Endodermal cell (in vitro differentiated cells): ENCODE results near the gene RALGPS1. TPM values are rescaled to one million over a fixed set of nuclear protein-coding genes. Genes with fewer than 3 reads are reported as not detected.

Experiments
- DNase-seq: peaks from one replicate; pipeline ENCODE4 v3.0.0-alpha.2; 2017
- H3K27ac ChIP-seq: 2 replicates; pipeline ENCODE4 v1.5.1; 2013; ENCODE audit warnings: mild to moderate bottlenecking, low read depth, low read length, moderate library complexity
- H3K27me3 ChIP-seq: 2 replicates; pipeline ENCODE4 v1.6.1; 2013; ENCODE audit warnings: mild to moderate bottlenecking, low read length, moderate library complexity; ENCODE audit not compliant: insufficient read depth, control insufficient read depth, poor library complexity, severe bottlenecking
- H3K36me3 ChIP-seq: 2 replicates; pipeline ENCODE4 v1.7.0; 2013; ENCODE audit warnings: mild to moderate bottlenecking, low read length, moderate library complexity; ENCODE audit not compliant: control insufficient read depth, insufficient read depth
- H3K4me1 ChIP-seq: one replicate; pipeline ENCODE4 v1.7.0; 2013; ENCODE audit warnings: low read length; ENCODE audit not compliant: control insufficient read depth, insufficient read depth
- H3K4me3 ChIP-seq: 2 replicates; pipeline ENCODE4 v1.5.1; 2013; ENCODE audit warnings: mild to moderate bottlenecking, low read length, moderate library complexity
- H3K9ac ChIP-seq: 2 replicates; pipeline ENCODE4 v1.6.1; 2013; ENCODE audit warnings: mild to moderate bottlenecking, low read length, moderate library complexity; ENCODE audit not compliant: poor library complexity, severe bottlenecking; ENCODE audit errors: extremely low read depth
- H3K9me3 ChIP-seq: 2 replicates; pipeline ENCODE4 v1.6.1; 2013; ENCODE audit warnings: mild to moderate bottlenecking, low read length, moderate library complexity; ENCODE audit not compliant: control insufficient read depth
- H3K27ac Mint-ChIP-seq: 2 replicates; pipeline ENCODE4 v1.8.0; 2020; ENCODE audit warnings: mixed read lengths
- H3K27me3 Mint-ChIP-seq: 2 replicates; pipeline ENCODE4 v1.8.0; 2021; ENCODE audit warnings: mild to moderate bottlenecking, mixed read lengths; ENCODE audit not compliant: insufficient read depth
- H3K36me3 Mint-ChIP-seq: 2 replicates; pipeline ENCODE4 v1.8.0; 2020; ENCODE audit warnings: low read depth, mixed read lengths
- H3K4me1 Mint-ChIP-seq: 2 replicates; pipeline ENCODE4 v1.8.0; 2020; ENCODE audit warnings: mixed read lengths
- H3K4me3 Mint-ChIP-seq: 2 replicates; pipeline ENCODE4 v1.8.0; 2020; ENCODE audit warnings: mild to moderate bottlenecking, moderate library complexity, mixed read lengths
- H3K9me3 Mint-ChIP-seq: 2 replicates; pipeline ENCODE4 v1.8.0; 2020; ENCODE audit warnings: mild to moderate bottlenecking, mixed read lengths
- WGBS, 2 experiments: methylation state at CpG; one replicate each; pipeline versions ENCODE4 v1.1.5 to v1.1.7; 2013; ENCODE audit warnings: missing lambda C conversion rate in 2 of 2, mixed read lengths in 1 of 2; ENCODE audit not compliant: insufficient coverage in 1 of 2, insufficient read length in 1 of 2; 5-methylcytosine and 5-hydroxymethylcytosine counted together
- total RNA-seq, 2 donors: library from RNA; stranded (reverse); fragmentation: NEBNext Ultra II Directional in 1 of 2; extraction: Animal tissue kit (Norgen Biotek cat#: 25700) in 1 of 2; gene quantifications; 2 replicates in 1 of 2; 3 replicates in 1 of 2; pipeline ENCODE4 v1.2.1, GENCODE V29; 2021
- TF ChIP-seq, protein P1 (sequence below): fragments of 200-600 bp; sonication (generic); conservative IDR thresholded peaks from 2 replicates; pipeline ENCODE4 v1.5.0; 2021; ENCODE audit warnings: antibody characterized with exemption, mild to moderate bottlenecking

The RALGPS1 gene
- total RNA-seq, 2 donors from 2014 or later: 23.3 to 25.0 TPM

DNA sequence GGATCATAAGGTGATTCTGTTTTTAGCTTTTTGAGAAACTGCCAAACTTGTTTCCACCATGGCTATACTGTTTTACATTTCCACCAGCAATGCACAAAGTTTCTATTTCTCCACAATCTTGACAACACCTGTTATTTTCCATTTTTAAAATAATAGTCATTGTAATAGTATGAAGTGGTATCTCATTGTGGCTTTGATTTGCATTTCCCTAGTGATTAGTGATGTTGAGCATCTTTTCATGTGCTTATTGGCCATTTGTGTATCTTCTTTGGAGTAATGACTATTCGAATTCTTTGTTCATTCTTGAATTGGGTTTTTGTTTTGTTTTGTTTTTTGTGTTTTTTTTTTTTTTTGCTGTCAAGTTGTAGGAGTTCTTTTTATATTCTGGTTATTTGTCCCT lies 354.9 kb downstream of the RALGPS1 start:
- Histone ChIP-seq H3K27ac (no peak overlapping the region), H3K4me1 (no peaks in the 10 kb centered on the region), H3K27me3 (no peaks in the 10 kb centered on the region), H3K9ac (no peak overlapping the region), H3K4me3 (no peak overlapping the region), H3K9me3 (no peaks in the 10 kb centered on the region), H3K36me3 (no peaks in the 10 kb centered on the region)
- Mint-ChIP-seq H3K9me3 (no peaks in the 10 kb centered on the region), H3K27ac (no peak overlapping the region), H3K4me1 (no peaks in the 10 kb centered on the region), H3K4me3 (no peak overlapping the region), H3K27me3 (no peaks in the 10 kb centered on the region), H3K36me3 (no peaks in the 10 kb centered on the region)
- TF ChIP-seq, protein P1, sequence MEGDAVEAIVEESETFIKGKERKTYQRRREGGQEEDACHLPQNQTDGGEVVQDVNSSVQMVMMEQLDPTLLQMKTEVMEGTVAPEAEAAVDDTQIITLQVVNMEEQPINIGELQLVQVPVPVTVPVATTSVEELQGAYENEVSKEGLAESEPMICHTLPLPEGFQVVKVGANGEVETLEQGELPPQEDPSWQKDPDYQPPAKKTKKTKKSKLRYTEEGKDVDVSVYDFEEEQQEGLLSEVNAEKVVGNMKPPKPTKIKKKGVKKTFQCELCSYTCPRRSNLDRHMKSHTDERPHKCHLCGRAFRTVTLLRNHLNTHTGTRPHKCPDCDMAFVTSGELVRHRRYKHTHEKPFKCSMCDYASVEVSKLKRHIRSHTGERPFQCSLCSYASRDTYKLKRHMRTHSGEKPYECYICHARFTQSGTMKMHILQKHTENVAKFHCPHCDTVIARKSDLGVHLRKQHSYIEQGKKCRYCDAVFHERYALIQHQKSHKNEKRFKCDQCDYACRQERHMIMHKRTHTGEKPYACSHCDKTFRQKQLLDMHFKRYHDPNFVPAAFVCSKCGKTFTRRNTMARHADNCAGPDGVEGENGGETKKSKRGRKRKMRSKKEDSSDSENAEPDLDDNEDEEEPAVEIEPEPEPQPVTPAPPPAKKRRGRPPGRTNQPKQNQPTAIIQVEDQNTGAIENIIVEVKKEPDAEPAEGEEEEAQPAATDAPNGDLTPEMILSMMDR: no peak
- 91% methylated on average over 1 of the region's 1 CpG; no CpG with 5 or more reads in 1 of the 2 experiments for WGBS, 2 experiments
- no peak for DNase-seq

Other genes starting within 250 kb of the RALGPS1 start
- gene ZBTB43, start 109.7 kb upstream of the RALGPS1 start, total RNA-seq: 10 to 100 TPM; 17.4 to 24.2 TPM
- 10 to 100 TPM; 19.7 to 24.9 TPM for gene ZBTB34, start 54.1 kb upstream of the RALGPS1 start, total RNA-seq
- gene ANGPTL2, start 207.9 kb downstream of the RALGPS1 start, total RNA-seq: 10 to 100 TPM; 14.8 to 17.1 TPM